Transverse colon (tissue), 4 donors: ENCODE data around the gene MTHFS.

Source experiments
- CTCF ChIP-seq, 5 experiments: fragments of 200-600 bp in 3 of 5; fragments of 450-650 bp in 2 of 5; sonication (generic) in 3 of 5; IDR thresholded peaks; 1 replicate in 2 of 5; 2 replicates in 3 of 5; pipeline ENCODE4 v1.5.1; 2016 to 2017; ENCODE audit warnings: antibody characterized with exemption in 5 of 5, inconsistent platforms in 3 of 5, mild to moderate bottlenecking in 2 of 5, moderate library complexity in 1 of 5
- POLR2A ChIP-seq: fragments of 450-650 bp; IDR thresholded peaks from one replicate; pipeline ENCODE4 v1.6.1; 2016; ENCODE audit warnings: antibody characterized with exemption, mild to moderate bottlenecking, moderate library complexity
- POLR2AphosphoS5 ChIP-seq, 3 donors: sonication (generic); formaldehyde crosslinking; IDR thresholded peaks; one replicate each; pipeline ENCODE4 v1.6.1; 2016; ENCODE audit warnings: antibody characterized with exemption in 3 of 3

GRCh38 chr15:79863886-79864285, 32.9 kb downstream of the MTHFS start:
- TF ChIP-seq POLR2A (no peak), CTCF (IDR thresholded peaks at IDR 0.05) (no peak), POLR2AphosphoS5 (IDR thresholded peaks at IDR 0.05) (no peak)
